Cardiac muscle cell (in vitro differentiated cells and primary cell): ENCODE measurements around the gene VSIR. TPM values are rescaled to one million over a fixed set of nuclear protein-coding genes. Genes with fewer than 3 reads are reported as not detected.

Source experiments
- DNase-seq, 2 donors: peaks; one replicate each; pipeline versions ENCODE4 v3.0.0 to v3.0.0-alpha.2; 2010 to 2017; ENCODE audit warnings: low read depth in 1 of 2, low spot score in 1 of 2
- H3K27ac ChIP-seq: fragments of 200-600 bp; sonication (generic); 2 replicates; pipeline ENCODE4 v1.5.1; 2016
- H3K27me3 ChIP-seq: fragments of 200-600 bp; sonication (generic); 2 replicates; pipeline ENCODE4 v1.6.0; 2016; ENCODE audit warnings: control low read depth
- H3K36me3 ChIP-seq: fragments of 200-600 bp; sonication (generic); 2 replicates; pipeline ENCODE4 v1.5.1; 2016; ENCODE audit warnings: control low read depth
- H3K4me1 ChIP-seq: fragments of 200-600 bp; sonication (generic); 2 replicates; pipeline ENCODE4 v1.8.1; 2017; ENCODE audit warnings: low read depth, mild to moderate bottlenecking, mixed run types
- H3K4me3 ChIP-seq: fragments of 200-600 bp; sonication (generic); 2 replicates; pipeline ENCODE4 v1.5.1; 2016; ENCODE audit warnings: mild to moderate bottlenecking
- H3K9me3 ChIP-seq: fragments of 200-600 bp; sonication (generic); 2 replicates; pipeline ENCODE4 v1.5.1; 2017; ENCODE audit warnings: low read depth, mild to moderate bottlenecking, control low read depth
- CTCF ChIP-seq: IDR thresholded peaks from 2 replicates; pipeline ENCODE4 v1.5.1; 2012; ENCODE audit warnings: low read depth, mild to moderate bottlenecking, low read length
- polyA plus RNA-seq: library from polyadenylated mRNA; unstranded; fragments of >200 nt; fragmentation: Nextera tagmentation; extraction: Ambion mirVana; gene quantifications from 2 replicates; pipeline ENCODE4 v1.2.1, GENCODE V29; 2016
- total RNA-seq: library from RNA; depleted of rRNA; stranded (reverse); fragments of >200 nt; gene quantifications from 2 replicates; pipeline ENCODE4 v1.2.3, GENCODE V29; 2016

Gene VSIR
- total and polyA plus RNA-seq, 2 experiments from 2014 or later, result 1.7 to 1.8 TPM

GRCh38 chr10:71697938-71698709 is 75.2 kb downstream of the VSIR start:
- DNase-seq, result no peak
- Histone ChIP-seq H3K4me3 (no peak overlapping the region), H3K9me3 (no peaks in the 10 kb centered on the region), H3K36me3 (no peaks in the 10 kb centered on the region), H3K27ac (no peak overlapping the region), H3K4me1 (peaks cover 10% of the 10 kb centered on the region), H3K27me3 (no peaks in the 10 kb centered on the region)
- no peak for TF ChIP-seq CTCF

Other genes with a start within 250 kb of the VSIR start
- 0.03 TPM in 1 of 2 replicates, not detected in the other for gene C10orf105, start 53.7 kb downstream of the VSIR start, total RNA-seq
- gene C10orf105, start 53.7 kb downstream of the VSIR start, polyA plus RNA-seq, result 0.85 TPM in 1 of 2 replicates, not detected in the other
- 554 and 624 TPM in 2 replicates for gene PSAP, start 77.7 kb upstream of the VSIR start, total RNA-seq
- 844 and 1,063 TPM in 2 replicates for gene PSAP, start 77.7 kb upstream of the VSIR start, polyA plus RNA-seq
- 15.4 and 22.5 TPM in 2 replicates for gene CHST3, start 190.9 kb upstream of the VSIR start, total RNA-seq
- gene CHST3, start 190.9 kb upstream of the VSIR start, polyA plus RNA-seq, result 1.9 and 4.8 TPM in 2 replicates